WTC11 (cell line): ENCODE results near the gene NR4A3. TPM values are rescaled to one million over a fixed set of nuclear protein-coding genes. Genes with fewer than 3 reads are reported as not detected.

Experiments
- ATF1 ChIP-seq: sonication (generic); formaldehyde crosslinking; IDR thresholded peaks from 2 replicates; pipeline ENCODE4 v1.8.1; 2023; ENCODE audit warnings: mild to moderate bottlenecking, moderate library complexity, missing genetic modification reagents
- FOXK1 ChIP-seq: sonication (generic); formaldehyde crosslinking; IDR thresholded peaks from 2 replicates; pipeline ENCODE4 v1.8.0; 2022; ENCODE audit warnings: mild to moderate bottlenecking, moderate library complexity, missing genetic modification reagents
- GRHL2 ChIP-seq: fragments of 250-450 bp; sonication (Bioruptor Pico); IDR thresholded peaks from 2 replicates; pipeline ENCODE4 v1.8.0; 2022; ENCODE audit warnings: mild to moderate bottlenecking, moderate library complexity; ENCODE audit not compliant: insufficient replicate concordance, severe bottlenecking
- IRF2 ChIP-seq: sonication (generic); formaldehyde crosslinking; IDR thresholded peaks from 2 replicates; pipeline ENCODE4 v1.8.0; 2022; ENCODE audit warnings: low read depth, missing genetic modification reagents, borderline replicate concordance
- KAT7 ChIP-seq: sonication (generic); formaldehyde crosslinking; IDR thresholded peaks from 2 replicates; pipeline ENCODE4 v1.8.1; 2023; ENCODE audit warnings: missing genetic modification reagents, mild to moderate bottlenecking, borderline replicate concordance
- MXD4 ChIP-seq: fragments of 250-450 bp; sonication (Bioruptor Pico); IDR thresholded peaks from 2 replicates; pipeline ENCODE4 v1.8.0; 2021; ENCODE audit warnings: mild to moderate bottlenecking, moderate library complexity, borderline replicate concordance
- NFATC4 ChIP-seq: fragments of 250-450 bp; sonication (Bioruptor Pico); IDR thresholded peaks from 2 replicates; pipeline ENCODE4 v1.9.0; 2021; ENCODE audit warnings: mild to moderate bottlenecking
- SMAD4 ChIP-seq: sonication (generic); formaldehyde crosslinking; IDR thresholded peaks from 2 replicates; pipeline ENCODE4 v1.8.0; 2022; ENCODE audit warnings: mild to moderate bottlenecking, missing genetic modification reagents
- TCF7 ChIP-seq: sonication (generic); formaldehyde crosslinking; IDR thresholded peaks from 2 replicates; pipeline ENCODE4 v1.8.0; 2022; ENCODE audit warnings: mild to moderate bottlenecking, low read depth, missing genetic modification reagents, moderate library complexity
- TEAD1 ChIP-seq: sonication (generic); formaldehyde crosslinking; IDR thresholded peaks from 2 replicates; pipeline ENCODE4 v1.8.0; 2022; ENCODE audit warnings: mild to moderate bottlenecking, missing genetic modification reagents
- TEAD4 ChIP-seq: sonication (generic); formaldehyde crosslinking; IDR thresholded peaks from 2 replicates; pipeline ENCODE4 v1.8.0; 2022; ENCODE audit warnings: mild to moderate bottlenecking, missing genetic modification reagents
- ZNF121 ChIP-seq: sonication (generic); formaldehyde crosslinking; IDR thresholded peaks from 2 replicates; pipeline ENCODE4 v1.8.0; 2023; ENCODE audit warnings: missing genetic modification reagents
- ZNF219 ChIP-seq: sonication (generic); formaldehyde crosslinking; IDR thresholded peaks from 2 replicates; pipeline ENCODE4 v1.8.0; 2023; ENCODE audit warnings: missing genetic modification reagents, mild to moderate bottlenecking, borderline replicate concordance
- ZNF263 ChIP-seq: sonication (generic); formaldehyde crosslinking; IDR thresholded peaks from 2 replicates; pipeline ENCODE4 v1.8.1; 2022; ENCODE audit warnings: low read depth, mild to moderate bottlenecking, moderate library complexity, missing genetic modification reagents
- ZNF423 ChIP-seq: fragments of 250-450 bp; sonication (Bioruptor Pico); IDR thresholded peaks from 2 replicates; pipeline ENCODE4 v2.1.2; 2022; ENCODE audit warnings: mild to moderate bottlenecking, moderate library complexity
- total RNA-seq: library from RNA; stranded (reverse); gene quantifications from 3 replicates; pipeline ENCODE4 v1.2.3, GENCODE V29; 2021
- TF ChIP-seq, protein P1 (sequence below): fragments of 250-450 bp; sonication (Bioruptor Pico); IDR thresholded peaks from 2 replicates; pipeline ENCODE4 v1.8.0; 2021; ENCODE audit warnings: mild to moderate bottlenecking
- TF ChIP-seq, protein P2 (sequence below): sonication (generic); formaldehyde crosslinking; IDR thresholded peaks from 2 replicates; pipeline ENCODE4 v1.8.1; 2023; ENCODE audit warnings: mild to moderate bottlenecking, moderate library complexity, missing genetic modification reagents
- TF ChIP-seq, protein P3 (sequence below): fragments of 200-600 bp; IDR thresholded peaks from 2 replicates; pipeline ENCODE4 v1.8.0; 2022; ENCODE audit warnings: antibody characterized with exemption
- TF ChIP-seq, protein P4 (sequence below): fragments of 250-450 bp; sonication (Bioruptor Pico); IDR thresholded peaks from 2 replicates; pipeline ENCODE4 v1.9.0; 2021; ENCODE audit warnings: mild to moderate bottlenecking
- TF ChIP-seq, protein P5 (sequence below): sonication (generic); formaldehyde crosslinking; conservative IDR thresholded peaks from 2 replicates; pipeline ENCODE4 v1.8.1; 2023; ENCODE audit warnings: mild to moderate bottlenecking, low read depth, missing genetic modification reagents, moderate library complexity
- TF ChIP-seq, protein P6 (sequence below): sonication (generic); formaldehyde crosslinking; IDR thresholded peaks from 2 replicates; pipeline ENCODE4 v1.8.1; 2023; ENCODE audit warnings: mild to moderate bottlenecking, missing genetic modification reagents, moderate library complexity
- TF ChIP-seq, protein P7 (sequence below): fragments of 250-450 bp; sonication (Bioruptor Pico); IDR thresholded peaks from 2 replicates; pipeline ENCODE4 v2.1.2; 2022; ENCODE audit warnings: mild to moderate bottlenecking, moderate library complexity
- TF ChIP-seq, protein P8 (sequence below): fragments of 250-450 bp; sonication (Bioruptor Pico); IDR thresholded peaks from 2 replicates; pipeline ENCODE4 v1.9.0; 2021; ENCODE audit warnings: moderate library complexity, mild to moderate bottlenecking, inconsistent platforms, borderline replicate concordance
- TF ChIP-seq, protein P9 (sequence below): sonication (generic); formaldehyde crosslinking; IDR thresholded peaks from 2 replicates; pipeline ENCODE4 v1.8.0; 2022; ENCODE audit warnings: missing genetic modification reagents

Gene NR4A3
- total RNA-seq, 1 experiment from 2014 or later = 0.57 TPM

DNA sequence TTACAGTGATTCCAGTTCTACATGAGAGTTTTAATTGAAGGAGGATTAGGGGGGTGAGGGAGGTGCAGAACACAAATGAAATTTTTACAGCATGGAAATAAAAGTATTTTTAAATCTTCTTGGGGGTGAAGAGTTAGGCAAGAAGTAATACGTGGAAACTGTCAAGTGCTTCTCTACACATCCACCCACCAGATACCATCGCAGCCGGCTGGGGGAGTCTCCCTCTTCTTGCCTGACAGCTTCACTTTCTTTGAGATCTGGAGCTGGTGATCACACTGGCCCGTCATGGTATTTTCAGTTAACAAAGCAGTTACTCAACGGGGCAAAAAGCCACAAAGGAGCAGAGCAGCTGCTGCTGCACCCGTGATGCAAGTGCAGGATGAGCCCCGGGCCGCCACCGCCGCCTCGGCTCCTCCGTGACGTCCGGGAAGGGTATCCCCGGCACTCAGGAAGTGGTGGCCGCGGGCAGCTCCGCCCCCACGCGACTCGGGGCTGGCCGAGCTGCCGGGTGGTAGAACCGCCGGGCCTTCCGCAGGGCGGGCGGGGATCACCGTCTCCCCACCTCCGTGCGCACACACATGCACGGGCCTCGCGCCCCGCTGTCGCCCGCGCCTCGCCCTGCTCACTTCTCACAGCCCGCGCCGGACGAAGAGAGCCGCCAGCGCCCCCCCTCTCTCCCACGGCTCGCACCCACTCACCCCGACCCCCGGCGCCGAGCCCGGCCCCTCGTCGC lies 2.4 kb upstream of the NR4A3 start (continued):
- TF ChIP-seq, protein P1, sequence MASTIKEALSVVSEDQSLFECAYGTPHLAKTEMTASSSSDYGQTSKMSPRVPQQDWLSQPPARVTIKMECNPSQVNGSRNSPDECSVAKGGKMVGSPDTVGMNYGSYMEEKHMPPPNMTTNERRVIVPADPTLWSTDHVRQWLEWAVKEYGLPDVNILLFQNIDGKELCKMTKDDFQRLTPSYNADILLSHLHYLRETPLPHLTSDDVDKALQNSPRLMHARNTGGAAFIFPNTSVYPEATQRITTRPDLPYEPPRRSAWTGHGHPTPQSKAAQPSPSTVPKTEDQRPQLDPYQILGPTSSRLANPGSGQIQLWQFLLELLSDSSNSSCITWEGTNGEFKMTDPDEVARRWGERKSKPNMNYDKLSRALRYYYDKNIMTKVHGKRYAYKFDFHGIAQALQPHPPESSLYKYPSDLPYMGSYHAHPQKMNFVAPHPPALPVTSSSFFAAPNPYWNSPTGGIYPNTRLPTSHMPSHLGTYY (CRISPR knock-in tag) = no peak
- TF ChIP-seq, protein P2, sequence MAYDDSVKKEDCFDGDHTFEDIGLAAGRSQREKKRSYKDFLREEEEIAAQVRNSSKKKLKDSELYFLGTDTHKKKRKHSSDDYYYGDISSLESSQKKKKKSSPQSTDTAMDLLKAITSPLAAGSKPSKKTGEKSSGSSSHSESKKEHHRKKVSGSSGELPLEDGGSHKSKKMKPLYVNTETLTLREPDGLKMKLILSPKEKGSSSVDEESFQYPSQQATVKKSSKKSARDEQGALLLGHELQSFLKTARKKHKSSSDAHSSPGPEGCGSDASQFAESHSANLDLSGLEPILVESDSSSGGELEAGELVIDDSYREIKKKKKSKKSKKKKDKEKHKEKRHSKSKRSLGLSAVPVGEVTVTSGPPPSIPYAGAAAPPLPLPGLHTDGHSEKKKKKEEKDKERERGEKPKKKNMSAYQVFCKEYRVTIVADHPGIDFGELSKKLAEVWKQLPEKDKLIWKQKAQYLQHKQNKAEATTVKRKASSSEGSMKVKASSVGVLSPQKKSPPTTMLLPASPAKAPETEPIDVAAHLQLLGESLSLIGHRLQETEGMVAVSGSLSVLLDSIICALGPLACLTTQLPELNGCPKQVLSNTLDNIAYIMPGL (CRISPR knock-in tag) = peak; percentile 71; the same call in 1 of the 2 replicates
- TF ChIP-seq IRF2 = no peak
- TF ChIP-seq, protein P3, sequence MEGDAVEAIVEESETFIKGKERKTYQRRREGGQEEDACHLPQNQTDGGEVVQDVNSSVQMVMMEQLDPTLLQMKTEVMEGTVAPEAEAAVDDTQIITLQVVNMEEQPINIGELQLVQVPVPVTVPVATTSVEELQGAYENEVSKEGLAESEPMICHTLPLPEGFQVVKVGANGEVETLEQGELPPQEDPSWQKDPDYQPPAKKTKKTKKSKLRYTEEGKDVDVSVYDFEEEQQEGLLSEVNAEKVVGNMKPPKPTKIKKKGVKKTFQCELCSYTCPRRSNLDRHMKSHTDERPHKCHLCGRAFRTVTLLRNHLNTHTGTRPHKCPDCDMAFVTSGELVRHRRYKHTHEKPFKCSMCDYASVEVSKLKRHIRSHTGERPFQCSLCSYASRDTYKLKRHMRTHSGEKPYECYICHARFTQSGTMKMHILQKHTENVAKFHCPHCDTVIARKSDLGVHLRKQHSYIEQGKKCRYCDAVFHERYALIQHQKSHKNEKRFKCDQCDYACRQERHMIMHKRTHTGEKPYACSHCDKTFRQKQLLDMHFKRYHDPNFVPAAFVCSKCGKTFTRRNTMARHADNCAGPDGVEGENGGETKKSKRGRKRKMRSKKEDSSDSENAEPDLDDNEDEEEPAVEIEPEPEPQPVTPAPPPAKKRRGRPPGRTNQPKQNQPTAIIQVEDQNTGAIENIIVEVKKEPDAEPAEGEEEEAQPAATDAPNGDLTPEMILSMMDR = no peak
- TF ChIP-seq SMAD4 (CRISPR knock-in tag) = no peak
- no peak for TF ChIP-seq ZNF423 (CRISPR knock-in tag)
- TF ChIP-seq TEAD1 (CRISPR knock-in tag) = no peak
- TF ChIP-seq ZNF219 (CRISPR knock-in tag) = no peak; the same call in 1 of the 2 replicates
- no peak for TF ChIP-seq ZNF121
- no peak for TF ChIP-seq GRHL2
- TF ChIP-seq, protein P4, sequence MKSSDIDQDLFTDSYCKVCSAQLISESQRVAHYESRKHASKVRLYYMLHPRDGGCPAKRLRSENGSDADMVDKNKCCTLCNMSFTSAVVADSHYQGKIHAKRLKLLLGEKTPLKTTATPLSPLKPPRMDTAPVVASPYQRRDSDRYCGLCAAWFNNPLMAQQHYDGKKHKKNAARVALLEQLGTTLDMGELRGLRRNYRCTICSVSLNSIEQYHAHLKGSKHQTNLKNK (CRISPR knock-in tag) = no peak
- TF ChIP-seq, protein P5, sequence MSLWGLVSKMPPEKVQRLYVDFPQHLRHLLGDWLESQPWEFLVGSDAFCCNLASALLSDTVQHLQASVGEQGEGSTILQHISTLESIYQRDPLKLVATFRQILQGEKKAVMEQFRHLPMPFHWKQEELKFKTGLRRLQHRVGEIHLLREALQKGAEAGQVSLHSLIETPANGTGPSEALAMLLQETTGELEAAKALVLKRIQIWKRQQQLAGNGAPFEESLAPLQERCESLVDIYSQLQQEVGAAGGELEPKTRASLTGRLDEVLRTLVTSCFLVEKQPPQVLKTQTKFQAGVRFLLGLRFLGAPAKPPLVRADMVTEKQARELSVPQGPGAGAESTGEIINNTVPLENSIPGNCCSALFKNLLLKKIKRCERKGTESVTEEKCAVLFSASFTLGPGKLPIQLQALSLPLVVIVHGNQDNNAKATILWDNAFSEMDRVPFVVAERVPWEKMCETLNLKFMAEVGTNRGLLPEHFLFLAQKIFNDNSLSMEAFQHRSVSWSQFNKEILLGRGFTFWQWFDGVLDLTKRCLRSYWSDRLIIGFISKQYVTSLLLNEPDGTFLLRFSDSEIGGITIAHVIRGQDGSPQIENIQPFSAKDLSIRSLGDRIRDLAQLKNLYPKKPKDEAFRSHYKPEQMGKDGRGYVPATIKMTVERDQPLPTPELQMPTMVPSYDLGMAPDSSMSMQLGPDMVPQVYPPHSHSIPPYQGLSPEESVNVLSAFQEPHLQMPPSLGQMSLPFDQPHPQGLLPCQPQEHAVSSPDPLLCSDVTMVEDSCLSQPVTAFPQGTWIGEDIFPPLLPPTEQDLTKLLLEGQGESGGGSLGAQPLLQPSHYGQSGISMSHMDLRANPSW = no peak
- no peak for TF ChIP-seq TEAD4
- TF ChIP-seq, protein P6, sequence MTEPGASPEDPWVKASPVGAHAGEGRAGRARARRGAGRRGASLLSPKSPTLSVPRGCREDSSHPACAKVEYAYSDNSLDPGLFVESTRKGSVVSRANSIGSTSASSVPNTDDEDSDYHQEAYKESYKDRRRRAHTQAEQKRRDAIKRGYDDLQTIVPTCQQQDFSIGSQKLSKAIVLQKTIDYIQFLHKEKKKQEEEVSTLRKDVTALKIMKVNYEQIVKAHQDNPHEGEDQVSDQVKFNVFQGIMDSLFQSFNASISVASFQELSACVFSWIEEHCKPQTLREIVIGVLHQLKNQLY (CRISPR knock-in tag) = no peak
- TF ChIP-seq, protein P7, sequence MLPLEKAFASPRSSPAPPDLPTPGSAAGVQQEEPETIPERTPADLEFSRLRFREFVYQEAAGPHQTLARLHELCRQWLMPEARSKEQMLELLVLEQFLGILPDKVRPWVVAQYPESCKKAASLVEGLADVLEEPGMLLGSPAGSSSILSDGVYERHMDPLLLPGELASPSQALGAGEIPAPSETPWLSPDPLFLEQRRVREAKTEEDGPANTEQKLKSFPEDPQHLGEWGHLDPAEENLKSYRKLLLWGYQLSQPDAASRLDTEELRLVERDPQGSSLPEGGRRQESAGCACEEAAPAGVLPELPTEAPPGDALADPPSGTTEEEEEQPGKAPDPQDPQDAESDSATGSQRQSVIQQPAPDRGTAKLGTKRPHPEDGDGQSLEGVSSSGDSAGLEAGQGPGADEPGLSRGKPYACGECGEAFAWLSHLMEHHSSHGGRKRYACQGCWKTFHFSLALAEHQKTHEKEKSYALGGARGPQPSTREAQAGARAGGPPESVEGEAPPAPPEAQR (CRISPR knock-in tag) = no peak
- TF ChIP-seq MXD4 (CRISPR knock-in tag) = no peak
- TF ChIP-seq, protein P8, sequence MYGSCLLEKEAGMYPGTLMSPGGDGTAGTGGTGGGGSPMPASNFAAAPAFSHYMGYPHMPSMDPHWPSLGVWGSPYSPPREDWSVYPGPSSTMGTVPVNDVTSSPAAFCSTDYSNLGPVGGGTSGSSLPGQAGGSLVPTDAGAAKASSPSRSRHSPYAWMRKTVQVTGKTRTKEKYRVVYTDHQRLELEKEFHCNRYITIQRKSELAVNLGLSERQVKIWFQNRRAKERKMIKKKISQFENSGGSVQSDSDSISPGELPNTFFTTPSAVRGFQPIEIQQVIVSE (CRISPR knock-in tag) = no peak
- TF ChIP-seq NFATC4 (CRISPR knock-in tag) = peak; percentile 66; the same call in 1 of the 2 replicates
- TF ChIP-seq, protein P9, sequence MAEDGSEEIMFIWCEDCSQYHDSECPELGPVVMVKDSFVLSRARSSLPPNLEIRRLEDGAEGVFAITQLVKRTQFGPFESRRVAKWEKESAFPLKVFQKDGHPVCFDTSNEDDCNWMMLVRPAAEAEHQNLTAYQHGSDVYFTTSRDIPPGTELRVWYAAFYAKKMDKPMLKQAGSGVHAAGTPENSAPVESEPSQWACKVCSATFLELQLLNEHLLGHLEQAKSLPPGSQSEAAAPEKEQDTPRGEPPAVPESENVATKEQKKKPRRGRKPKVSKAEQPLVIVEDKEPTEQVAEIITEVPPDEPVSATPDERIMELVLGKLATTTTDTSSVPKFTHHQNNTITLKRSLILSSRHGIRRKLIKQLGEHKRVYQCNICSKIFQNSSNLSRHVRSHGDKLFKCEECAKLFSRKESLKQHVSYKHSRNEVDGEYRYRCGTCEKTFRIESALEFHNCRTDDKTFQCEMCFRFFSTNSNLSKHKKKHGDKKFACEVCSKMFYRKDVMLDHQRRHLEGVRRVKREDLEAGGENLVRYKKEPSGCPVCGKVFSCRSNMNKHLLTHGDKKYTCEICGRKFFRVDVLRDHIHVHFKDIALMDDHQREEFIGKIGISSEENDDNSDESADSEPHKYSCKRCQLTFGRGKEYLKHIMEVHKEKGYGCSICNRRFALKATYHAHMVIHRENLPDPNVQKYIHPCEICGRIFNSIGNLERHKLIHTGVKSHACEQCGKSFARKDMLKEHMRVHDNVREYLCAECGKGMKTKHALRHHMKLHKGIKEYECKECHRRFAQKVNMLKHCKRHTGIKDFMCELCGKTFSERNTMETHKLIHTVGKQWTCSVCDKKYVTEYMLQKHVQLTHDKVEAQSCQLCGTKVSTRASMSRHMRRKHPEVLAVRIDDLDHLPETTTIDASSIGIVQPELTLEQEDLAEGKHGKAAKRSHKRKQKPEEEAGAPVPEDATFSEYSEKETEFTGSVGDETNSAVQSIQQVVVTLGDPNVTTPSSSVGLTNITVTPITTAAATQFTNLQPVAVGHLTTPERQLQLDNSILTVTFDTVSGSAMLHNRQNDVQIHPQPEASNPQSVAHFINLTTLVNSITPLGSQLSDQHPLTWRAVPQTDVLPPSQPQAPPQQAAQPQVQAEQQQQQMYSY (CRISPR knock-in tag) = no peak
- TF ChIP-seq ATF1 (CRISPR knock-in tag) = peak; percentile 83; the same call in 1 of the 2 replicates
- 0 out of 2 replicates have a peak, but pooled peaks have one; percentile 23 for TF ChIP-seq ZNF263 (CRISPR knock-in tag)
- no peak for TF ChIP-seq KAT7 (CRISPR knock-in tag)
- TF ChIP-seq FOXK1 (CRISPR knock-in tag) = 0 out of 2 replicates have a peak, but pooled peaks have one; percentile 31
- TF ChIP-seq TCF7 = no peak
